ENCODE data around the gene LRRC3C. TPM values are rescaled to one million over a fixed set of nuclear protein-coding genes. Genes with fewer than 3 reads are reported as not detected.
"Not testable (repeated sequence)": the region's sequence is repeated elsewhere in the genome, so short reads cannot be mapped to it uniquely, and the experiment has no call there.

Gene LRRC3C, protein sequence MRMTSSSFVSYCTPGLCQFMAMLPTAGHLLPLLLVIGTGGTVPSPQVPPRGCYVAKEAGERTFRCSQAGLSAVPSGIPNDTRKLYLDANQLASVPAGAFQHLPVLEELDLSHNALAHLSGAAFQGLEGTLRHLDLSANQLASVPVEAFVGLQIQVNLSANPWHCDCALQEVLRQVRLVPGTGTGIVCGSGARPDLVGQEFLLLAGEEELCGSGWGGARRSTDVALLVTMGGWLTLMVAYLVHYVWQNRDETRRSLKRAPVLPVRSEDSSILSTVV
- not detected in 2 replicates for total RNA-seq (2014; rRNA removed; shearing (Covaris generic))
- polyA plus RNA-seq (2014; cell fraction: nucleus; rRNA removed), result not detected in 2 replicates

DNA sequence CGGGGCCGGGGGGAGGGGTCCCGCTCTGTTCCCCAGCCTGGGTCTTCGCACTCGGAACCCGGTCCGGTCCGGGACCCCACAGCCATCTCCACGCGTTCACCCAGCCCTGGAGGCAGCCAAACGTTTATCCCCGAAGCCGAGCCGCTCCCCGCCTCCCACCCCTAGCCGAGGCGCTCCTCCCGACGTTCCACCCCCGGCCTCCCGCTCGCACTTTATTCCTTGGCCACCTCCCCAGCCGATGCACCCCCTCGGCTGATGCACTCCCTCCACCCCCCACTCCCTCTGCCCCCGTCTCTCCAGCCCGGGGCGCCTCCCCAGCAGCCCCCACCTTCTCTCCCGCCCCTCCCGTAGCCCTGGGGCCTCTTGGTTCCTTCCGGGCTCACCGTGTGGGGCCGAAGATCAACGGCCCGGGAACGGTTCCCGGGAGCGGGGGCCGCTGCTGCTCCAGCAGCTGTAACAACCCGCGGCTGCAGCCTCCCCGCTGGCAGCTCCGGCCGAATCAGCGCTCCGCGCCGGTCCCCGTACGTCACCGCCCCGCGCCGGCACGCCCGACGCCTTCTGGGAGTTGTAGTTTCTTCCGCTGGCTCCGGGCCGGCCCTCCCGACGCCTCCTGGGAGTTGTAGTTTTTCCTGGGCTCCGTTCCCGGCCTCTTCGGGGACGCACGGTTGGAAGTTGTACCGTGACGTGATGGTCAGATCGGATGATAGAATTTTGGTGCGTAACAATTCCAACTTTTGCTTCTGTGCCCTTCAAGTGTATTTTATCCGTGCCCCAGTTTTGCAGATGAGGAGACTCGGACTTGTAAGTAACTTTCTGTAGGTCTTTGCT, at the start of gene LRRC3C, which contains the start of gene ORMDL3:
Gene LRRC3C (plus strand): TSS at position 632 of the 828 bp plus-strand sequence. CDS start 13,792 bp downstream, outside the sequence.
Gene ORMDL3 (minus strand): TSS at position 501 of the 828 bp plus-strand sequence. CDS start 3,398 bp downstream, outside the sequence.
- peak; percentile 88 for DNase-seq (ENCODE audit: extremely low read depth, low read depth)

DNA sequence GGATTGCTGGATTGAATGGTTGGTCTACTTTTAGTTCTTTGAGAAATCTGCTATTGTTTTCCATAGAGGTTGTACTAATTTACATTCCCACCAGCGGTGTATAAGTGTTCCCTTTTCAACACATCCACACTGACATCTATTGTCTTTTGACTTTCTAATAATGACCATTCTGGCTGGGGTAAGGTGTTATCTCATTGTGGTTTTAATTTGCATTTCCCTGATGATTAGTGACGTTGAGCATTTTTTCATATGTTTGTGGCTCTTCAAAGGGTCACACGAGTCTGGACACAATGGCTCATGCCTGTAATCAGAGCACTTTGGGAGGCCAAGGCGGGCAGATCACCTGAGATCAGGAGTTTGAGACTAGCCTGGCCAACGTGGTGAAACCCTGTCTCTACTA, 41.4 kb upstream of the LRRC3C start:
- not testable (repeated sequence) for DNase-seq (ENCODE audit: extremely low read depth, low read depth)

DNA sequence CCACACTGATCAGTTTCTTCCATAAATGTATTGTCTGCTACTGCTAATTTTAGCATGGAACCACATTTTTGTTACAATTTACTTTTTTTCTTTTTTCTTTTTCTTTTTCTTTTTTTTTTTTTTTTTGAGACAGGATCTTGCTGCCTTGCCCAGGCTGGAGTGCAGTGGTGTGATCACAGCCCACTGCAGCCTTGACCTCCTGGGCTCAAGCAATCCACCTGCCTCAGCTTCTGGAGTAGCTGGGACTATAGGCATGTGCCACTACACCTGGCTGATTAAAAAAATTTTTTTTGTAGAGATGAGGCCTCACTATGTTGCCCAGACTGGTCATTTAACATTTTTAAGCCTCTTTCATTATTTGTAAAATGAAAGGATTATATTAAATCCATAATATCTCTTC, 40.5 kb upstream of the LRRC3C start:
- DNase-seq (ENCODE audit: extremely low read depth, low read depth), result no peak

DNA sequence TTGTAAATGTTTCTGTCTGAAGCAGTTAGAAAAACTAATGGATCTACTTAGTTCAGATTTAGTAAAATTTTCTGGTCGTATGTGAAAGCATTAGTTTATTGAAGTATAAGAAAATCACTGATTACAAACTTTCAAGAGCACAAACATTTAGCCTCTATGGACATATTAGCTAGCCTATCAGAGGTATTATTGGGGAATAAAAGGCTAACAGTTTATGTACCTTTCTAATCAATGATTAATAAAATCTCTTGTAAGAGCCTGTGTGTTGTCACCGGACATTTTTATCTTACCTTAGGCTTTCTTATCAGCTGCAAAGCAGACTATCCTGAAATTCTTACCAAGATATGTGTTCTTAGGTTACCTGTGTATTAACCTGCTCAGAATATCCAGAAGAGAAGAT, 38.3 kb upstream of the LRRC3C start:
- no peak for DNase-seq (ENCODE audit: extremely low read depth, low read depth)

DNA sequence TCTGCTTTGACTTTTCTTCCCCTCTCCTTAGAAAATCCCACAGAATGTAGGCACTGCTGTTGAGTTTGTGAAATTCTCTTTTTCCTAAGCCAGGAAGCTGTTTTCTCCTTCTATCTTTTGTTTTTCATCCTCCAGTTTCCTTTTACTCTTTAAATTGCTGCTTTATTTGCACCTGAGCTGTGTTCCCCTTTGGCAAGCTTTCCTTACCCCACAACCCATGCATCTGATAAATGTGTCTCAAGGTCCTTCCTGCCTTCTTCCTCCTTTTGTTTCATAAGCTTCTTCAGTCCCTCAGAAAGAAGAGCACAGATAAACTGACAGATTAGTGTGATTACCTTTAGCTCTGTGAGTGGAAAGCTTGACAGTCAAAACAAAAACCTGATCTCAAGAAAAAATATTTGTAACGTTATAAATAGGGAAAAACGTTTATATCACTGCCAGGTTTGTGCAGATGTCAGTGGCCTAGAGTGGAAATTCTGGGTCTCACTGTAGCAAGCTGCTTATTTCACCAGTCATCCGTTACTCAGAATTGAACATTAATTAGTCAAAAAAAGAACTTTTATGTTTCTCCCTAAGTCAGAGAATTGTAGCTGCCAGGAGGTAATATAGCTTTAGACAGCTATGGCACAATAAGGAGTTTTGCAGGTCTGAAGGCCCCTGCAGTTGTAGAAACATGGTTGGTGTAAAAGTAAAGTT, 32.7 kb upstream of the LRRC3C start:
- DNase-seq (ENCODE audit: extremely low read depth, low read depth), result no peak

DNA sequence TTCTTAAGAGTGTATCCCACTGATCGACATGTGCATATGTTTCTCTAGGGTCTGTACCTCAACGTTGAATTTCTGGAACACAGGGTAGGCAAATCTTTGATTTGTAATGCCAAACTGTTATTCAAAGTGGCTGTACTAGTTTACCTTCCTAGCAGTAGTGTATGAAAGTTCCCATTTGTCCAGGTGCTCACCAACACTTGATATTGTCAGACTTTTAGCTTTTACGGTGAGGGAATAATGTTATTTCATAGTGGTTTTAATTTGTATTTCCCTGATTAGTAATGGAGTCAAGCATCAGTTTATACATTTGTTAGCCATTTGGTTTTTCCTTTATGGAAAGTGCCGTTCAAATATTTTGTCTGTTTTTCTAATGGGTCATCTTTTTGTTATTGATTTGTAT, 29.4 kb upstream of the LRRC3C start:
- no peak for DNase-seq (ENCODE audit: extremely low read depth, low read depth)

DNA sequence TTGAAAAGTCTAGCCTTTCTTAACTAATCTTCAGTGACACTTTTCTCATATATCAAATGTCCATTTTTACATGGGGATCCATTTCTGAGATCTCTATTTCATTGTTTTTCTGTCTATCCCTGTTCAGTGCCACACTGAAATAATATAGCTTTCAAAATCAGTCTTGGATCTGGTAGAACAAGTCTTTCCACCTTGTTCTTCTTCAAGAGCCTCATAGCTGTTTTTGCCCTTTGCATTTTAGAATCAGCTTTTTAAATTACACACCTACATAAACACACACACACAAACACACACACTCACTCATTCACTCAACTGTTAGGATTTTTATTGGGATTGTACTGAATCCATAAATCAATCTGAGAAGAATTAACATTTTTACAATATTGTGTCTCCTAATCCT, 28.3 kb upstream of the LRRC3C start:
- DNase-seq (ENCODE audit: extremely low read depth, low read depth), result no peak

DNA sequence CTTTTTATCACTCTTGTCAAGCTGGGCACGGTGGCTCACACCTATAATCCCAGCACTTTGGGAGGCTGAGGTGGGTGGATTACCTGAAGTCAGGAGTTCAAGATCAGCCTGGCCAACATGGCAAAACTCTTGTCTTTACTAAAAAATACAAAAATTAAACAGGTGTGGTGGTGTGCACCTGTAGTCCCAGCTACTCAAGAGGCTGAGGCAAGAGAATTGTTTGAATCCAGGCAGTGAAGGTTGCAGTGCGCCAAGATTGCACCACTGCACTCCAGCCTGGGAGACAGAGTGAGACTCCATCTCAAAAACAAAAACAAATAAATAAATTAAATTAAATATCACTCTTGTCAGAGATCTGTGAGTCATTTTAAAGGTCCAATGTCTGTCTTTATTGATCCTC, 25.5 kb upstream of the LRRC3C start:
- DNase-seq (ENCODE audit: extremely low read depth, low read depth), result not testable (repeated sequence)

DNA sequence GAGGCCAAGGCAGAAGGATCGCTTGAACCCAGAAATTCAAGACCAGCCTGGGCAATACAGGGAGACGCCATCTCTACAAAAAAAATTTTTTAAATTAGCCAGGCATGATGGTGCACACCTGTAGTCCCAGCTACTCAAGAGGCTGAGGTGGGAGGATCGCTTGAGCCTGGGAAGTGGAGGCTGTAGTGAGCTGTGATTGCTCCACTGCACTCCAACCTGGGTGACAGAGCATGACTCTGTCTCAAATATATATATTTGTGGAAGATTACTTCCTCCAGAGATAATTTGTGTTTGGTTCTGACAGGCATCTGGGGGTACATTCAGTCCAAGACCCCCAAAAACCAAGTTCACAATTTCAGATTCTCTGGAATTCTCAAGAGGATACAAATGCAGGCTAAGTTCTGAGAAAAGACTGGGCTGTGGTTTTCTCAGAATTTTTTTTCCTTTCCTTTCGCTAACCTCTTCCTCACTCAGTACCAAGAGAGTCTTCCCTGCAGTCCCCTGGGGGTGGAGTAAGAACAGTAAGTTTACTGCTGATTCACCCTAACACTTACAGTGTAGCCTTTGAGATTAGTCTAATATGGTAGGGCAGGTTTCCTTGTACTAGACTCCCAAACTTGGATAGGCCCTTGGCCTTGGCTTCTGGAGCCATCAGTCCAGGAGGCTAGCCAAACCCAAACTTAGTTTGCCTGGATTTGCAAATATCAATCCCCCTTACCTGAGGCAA, 24.2 kb upstream of the LRRC3C start:
- DNase-seq (ENCODE audit: extremely low read depth, low read depth), result no peak

DNA sequence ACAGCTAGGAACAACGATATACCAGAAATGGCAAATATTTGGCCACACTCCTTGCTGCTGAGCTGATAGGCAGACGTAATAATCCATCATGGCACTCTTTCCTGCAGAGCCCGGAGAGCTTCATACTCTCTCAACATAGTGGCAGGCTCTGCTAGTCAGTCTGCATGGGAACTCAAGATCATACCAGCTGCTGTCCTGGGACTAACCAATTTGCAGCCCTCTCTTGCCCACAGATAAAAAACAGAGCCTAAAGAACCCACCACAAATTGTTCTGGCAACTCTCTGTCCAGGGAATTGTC, 22.6 kb upstream of the LRRC3C start:
- no peak for DNase-seq (ENCODE audit: extremely low read depth, low read depth)

DNA sequence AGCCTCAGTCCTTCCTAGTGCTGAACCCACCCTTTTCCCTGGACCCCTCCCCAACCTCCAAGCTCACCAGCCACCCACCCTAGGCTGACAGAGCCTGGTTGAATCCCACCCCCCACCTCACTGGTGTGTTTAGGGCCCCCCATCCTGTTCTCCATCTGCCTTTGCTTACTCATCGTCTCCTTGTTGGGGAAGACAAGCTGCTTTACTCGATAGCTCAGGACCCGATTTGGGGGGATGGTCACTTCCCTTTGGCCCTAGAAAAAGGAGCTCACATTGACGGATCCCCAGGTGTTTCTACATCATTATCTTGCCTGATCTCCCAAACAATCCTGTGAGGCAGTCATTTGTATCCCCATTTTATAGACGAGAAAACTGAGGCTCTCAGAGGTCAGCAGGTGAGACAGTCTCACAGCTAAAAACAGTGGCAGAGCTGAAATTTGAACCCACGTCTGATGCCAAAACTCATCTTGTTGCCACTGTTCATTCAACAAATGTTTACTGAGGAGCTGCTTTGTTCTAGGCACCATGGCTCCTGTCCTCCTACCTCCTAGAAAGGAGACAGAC, 18.7 kb upstream of the LRRC3C start:
- no peak for DNase-seq (ENCODE audit: extremely low read depth, low read depth)

DNA sequence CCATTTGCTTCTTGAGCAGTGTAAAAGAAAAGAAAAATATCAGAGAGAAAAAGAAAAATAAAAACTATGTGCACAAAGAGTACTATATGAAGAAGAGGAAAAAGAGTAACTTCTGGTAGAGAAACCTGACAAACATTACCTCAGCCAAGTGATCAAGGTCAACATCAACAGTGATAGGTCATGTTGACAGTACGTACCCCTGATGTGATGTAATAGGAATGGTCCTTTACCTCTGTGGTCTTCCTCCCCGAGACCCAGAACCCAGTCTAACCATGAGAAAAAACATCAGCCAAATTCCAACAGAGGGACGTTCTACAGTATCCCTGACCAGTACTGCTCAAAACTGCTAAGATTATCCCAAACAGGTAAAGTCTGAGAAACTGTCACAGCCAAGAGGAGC, 13.5 kb upstream of the LRRC3C start:
- DNase-seq (ENCODE audit: extremely low read depth, low read depth), result no peak

DNA sequence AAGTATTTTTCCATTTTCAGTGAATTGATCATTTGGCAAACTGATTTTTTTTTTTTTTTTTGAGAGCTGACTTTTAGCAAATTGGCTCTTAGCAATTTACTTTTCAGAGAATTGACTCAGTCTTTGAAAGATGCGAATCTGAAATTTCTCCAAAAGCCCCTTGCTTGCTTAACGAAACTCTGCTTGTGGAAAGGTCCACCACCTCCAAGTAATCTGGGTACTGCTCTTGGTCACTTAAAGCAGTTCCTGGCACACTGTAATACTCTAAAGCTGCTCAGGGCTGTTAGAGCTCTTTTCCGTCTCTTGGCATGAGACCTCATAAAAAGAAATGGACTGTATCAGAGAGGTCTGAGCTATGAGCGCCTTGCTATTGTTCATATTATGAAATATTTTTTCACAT, 12.0 kb upstream of the LRRC3C start:
- no peak for DNase-seq (ENCODE audit: extremely low read depth, low read depth)

DNA sequence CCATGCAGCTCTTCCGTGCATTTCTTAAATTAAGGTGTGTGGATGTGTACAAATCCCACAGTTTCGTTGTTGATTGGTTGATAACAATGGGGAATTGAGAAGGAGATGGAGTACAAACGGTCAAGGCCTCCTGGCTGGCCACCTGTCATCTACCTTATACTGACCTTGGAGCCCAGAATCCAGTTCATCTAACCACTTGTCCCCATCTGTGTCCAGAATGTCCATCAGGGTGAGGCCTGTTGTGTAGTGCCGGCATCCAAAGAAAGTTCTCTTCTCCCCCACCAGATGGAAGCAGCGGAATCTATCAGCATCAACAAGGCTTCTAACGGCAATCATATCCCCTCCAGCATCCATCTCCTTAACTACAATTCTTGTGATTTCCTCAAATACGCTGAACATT, 10.6 kb upstream of the LRRC3C start:
- DNase-seq (ENCODE audit: extremely low read depth, low read depth), result no peak

DNA sequence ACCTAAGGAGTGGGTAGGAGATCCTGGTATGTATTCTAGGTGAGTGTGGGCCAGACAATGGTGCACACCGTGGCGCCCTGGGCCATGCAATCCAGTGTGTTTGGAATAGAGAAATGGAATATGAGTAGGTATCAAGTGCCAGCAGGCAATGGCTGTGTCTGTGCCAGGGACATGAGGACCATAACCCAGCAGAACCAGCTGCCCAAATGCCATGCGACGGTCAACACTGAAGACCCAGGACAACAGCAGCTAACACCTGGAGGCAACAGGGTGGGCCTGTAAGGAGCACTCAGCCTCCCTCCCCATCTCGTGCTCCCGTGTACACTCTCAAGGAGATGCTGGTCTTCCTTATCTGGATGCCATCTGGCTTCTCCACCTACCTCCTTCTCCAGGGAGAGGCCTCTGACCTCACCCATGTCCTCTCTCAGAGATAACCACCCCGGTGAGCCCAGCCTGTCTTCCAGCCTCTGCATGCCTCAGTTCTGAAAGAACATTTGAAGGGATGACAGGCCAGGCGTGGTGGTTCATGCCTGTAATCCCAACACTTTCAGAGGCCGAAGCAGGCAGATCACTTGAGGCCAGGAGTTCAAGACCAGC, 8.3 kb upstream of the LRRC3C start:
- DNase-seq (ENCODE audit: extremely low read depth, low read depth), result no peak

DNA sequence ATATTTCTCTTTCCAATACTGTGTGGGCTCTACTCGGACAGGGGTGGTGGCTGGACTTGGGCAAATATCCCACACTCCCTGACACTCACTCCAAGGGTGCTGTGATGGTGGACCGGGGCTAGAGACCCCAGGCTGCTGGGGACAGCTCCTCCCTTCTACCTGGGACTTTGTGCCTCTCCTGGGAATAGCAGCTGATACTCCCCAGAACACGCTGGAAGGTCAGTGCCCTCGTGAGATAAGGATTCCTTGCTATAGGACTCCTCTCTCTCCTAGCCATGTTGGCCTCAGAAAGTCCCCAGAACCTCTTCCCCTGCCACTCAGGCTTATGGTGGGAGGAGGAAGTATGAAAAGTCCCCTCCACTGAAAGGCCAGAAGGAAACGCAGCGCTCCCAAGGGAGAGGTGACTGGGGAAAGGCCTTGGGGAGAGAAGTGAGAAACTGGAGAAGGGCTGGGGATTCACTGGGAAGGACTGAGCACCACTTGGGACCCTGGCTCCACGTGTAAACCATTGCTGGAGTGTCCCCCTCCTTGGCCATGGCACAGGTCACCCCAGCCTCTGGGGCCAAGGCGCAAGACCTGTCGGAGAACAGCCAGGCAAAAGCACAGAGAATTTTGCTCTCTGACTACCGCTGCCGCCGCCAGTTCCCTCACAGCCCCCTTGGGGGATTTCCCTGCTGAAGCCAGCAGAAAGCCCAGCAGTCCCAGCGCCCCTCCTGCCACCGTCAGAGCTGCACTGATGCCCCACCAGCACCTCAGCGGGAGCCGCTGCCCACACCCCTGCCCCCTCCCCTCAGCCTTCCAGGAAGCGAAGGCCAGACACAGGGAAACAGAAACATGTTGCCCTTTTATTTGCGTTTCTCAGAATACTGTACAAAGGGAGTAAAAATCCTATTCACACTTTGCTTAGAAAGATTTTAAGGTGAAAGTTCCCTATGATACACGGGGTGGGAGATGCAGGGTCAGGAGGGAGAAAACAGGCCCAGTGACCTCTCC, 7.0 kb upstream of the LRRC3C start:
- no peak for DNase-seq (ENCODE audit: extremely low read depth, low read depth)

DNA sequence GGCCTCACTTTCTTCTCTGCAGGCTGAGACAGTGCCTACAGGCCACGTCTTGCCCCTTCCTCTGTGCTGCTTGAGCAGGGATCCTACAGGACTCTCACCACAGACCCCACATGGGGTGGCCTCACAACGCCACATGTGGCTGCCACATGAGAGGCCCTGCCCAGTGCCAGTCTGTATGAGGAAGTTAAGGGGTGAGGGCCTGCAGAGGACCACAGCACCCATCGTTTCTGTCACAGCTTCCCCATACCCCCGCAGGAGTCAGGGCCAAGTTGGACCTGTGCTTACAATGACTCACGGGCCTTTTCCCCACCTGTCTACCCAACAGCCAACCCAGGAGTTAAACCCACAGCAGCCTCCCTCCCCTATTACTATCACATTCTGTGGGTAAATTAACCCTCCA, 6.2 kb upstream of the LRRC3C start:
- no peak for DNase-seq (ENCODE audit: extremely low read depth, low read depth)

DNA sequence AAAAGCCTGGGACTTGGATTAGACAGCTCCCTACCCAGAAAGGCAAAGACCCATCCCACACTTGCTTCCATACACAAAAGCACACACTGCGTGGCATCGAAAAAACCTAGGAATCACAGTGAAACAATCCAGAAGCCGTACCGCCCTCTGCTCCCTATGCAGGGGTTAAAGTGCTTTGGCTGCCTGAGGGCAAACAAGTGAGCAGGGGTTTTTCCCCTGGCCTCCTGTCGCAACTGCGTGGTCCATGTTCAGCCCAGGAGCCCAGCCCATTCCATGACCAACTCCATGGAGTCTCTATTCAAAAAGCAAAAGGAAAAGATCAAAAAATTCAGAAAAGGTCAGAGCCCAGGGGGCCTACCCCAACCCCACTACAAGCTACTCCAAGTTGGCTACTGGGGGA, 5.5 kb upstream of the LRRC3C start:
- no peak for DNase-seq (ENCODE audit: extremely low read depth, low read depth)

DNA sequence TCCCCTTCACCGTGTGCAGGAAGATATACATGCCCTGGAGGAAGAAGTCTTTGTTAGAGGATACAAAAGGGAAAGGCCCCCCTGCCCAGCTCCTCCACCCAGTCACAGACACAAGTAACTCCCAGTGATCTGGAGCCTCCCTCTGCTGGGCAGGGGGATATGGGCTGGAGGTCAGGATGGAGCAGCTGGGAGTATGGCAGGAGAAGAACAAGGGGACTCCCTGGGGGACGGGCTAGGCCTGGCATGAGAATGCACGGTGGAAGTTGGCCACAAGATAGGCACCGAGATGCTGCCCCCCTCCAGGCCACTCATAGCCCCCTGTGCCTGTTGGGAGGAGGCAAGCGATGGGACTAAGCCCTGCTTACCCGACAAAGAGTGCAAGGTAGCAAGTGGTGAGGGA, 4.3 kb upstream of the LRRC3C start:
- no peak for DNase-seq (ENCODE audit: extremely low read depth, low read depth)

All from NCI-H460 (cell line).